Measurements from ENCODE around the gene EFNA4. TPM values are rescaled to one million over a fixed set of nuclear protein-coding genes. Genes with fewer than 3 reads are reported as not detected.

The EFNA4 gene
- total RNA-seq, 1 donor from 2014 or later = 9.0 TPM

Other genes starting within 250 kb of the EFNA4 start
- 0.99 TPM for gene KCNN3, start 193.5 kb upstream of the EFNA4 start, total RNA-seq
- gene PMVK, start 127.0 kb upstream of the EFNA4 start, total RNA-seq = 18.9 TPM
- gene PBXIP1, start 107.6 kb upstream of the EFNA4 start, total RNA-seq = 61.8 TPM
- 14.6 TPM for gene PYGO2, start 102.0 kb upstream of the EFNA4 start, total RNA-seq
- gene SHC1, start 93.0 kb upstream of the EFNA4 start, total RNA-seq = 42.9 TPM
- gene CKS1B, start 89.1 kb upstream of the EFNA4 start, total RNA-seq = 43.1 TPM
- gene FLAD1, start 80.4 kb upstream of the EFNA4 start, total RNA-seq = 13.2 TPM
- gene LENEP, start 70.2 kb upstream of the EFNA4 start, total RNA-seq = not detected
- 25.5 TPM for gene ZBTB7B, start 60.9 kb upstream of the EFNA4 start, total RNA-seq
- 0.49 TPM for gene DCST2, start 30.0 kb upstream of the EFNA4 start, total RNA-seq
- gene DCST1, start 29.9 kb upstream of the EFNA4 start, total RNA-seq = 0.10 TPM
- gene ADAM15, start 12.4 kb upstream of the EFNA4 start, total RNA-seq = 46.0 TPM
- gene EFNA3, start 15.1 kb downstream of the EFNA4 start, total RNA-seq = 10.9 TPM
- gene EFNA1, start 64.1 kb downstream of the EFNA4 start, total RNA-seq = 45.1 TPM
- gene SLC50A1, start 72.1 kb downstream of the EFNA4 start, total RNA-seq = 18.5 TPM
- 10.0 TPM for gene DPM3, start 76.8 kb downstream of the EFNA4 start, total RNA-seq
- 67.5 TPM for gene KRTCAP2, start 109.6 kb downstream of the EFNA4 start, total RNA-seq
- 0.20 TPM for gene TRIM46, start 110.1 kb downstream of the EFNA4 start, total RNA-seq
- 32.5 TPM for gene THBS3, start 144.2 kb downstream of the EFNA4 start, total RNA-seq
- 19.1 TPM for gene MTX1, start 145.0 kb downstream of the EFNA4 start, total RNA-seq
- 4.5 TPM for gene ENTREP3, start 191.7 kb downstream of the EFNA4 start, total RNA-seq
- 23.7 TPM for gene SCAMP3, start 198.6 kb downstream of the EFNA4 start, total RNA-seq
- gene CLK2, start 209.8 kb downstream of the EFNA4 start, total RNA-seq = 28.8 TPM
- 1.7 TPM for gene HCN3, start 213.7 kb downstream of the EFNA4 start, total RNA-seq
- 0.20 TPM for gene PKLR, start 237.7 kb downstream of the EFNA4 start, total RNA-seq
- gene FDPS, start 245.1 kb downstream of the EFNA4 start, total RNA-seq = 139 TPM